Nephron progenitor cell (in vitro differentiated cells): ENCODE results near the gene CLEC20A.

Experiments used
- DNase-seq: peaks from one replicate; pipeline ENCODE4 v3.0.0; 2021
- H3K27ac Mint-ChIP-seq: 2 replicates; pipeline ENCODE4 v1.8.0; 2021; ENCODE audit warnings: mild to moderate bottlenecking, moderate library complexity, mixed read lengths
- H3K27me3 Mint-ChIP-seq: 2 replicates; pipeline ENCODE4 v1.8.0; 2021; ENCODE audit warnings: mild to moderate bottlenecking, low read depth, mixed read lengths; ENCODE audit not compliant: poor library complexity
- H3K36me3 Mint-ChIP-seq: 2 replicates; pipeline ENCODE4 v1.8.0; 2021; ENCODE audit warnings: low read depth, mixed read lengths
- H3K4me1 Mint-ChIP-seq: 2 replicates; pipeline ENCODE4 v1.8.0; 2021; ENCODE audit warnings: mixed read lengths
- H3K4me3 Mint-ChIP-seq: 2 replicates; pipeline ENCODE4 v1.8.0; 2021; ENCODE audit warnings: mild to moderate bottlenecking, moderate library complexity, mixed read lengths
- H3K9me3 Mint-ChIP-seq: 2 replicates; pipeline ENCODE4 v1.8.0; 2021; ENCODE audit warnings: mild to moderate bottlenecking, moderate library complexity, mixed read lengths
- TF ChIP-seq, protein P1 (sequence below): fragments of 200-600 bp; sonication (generic); IDR thresholded peaks from 2 replicates; pipeline ENCODE4 v1.5.0; 2021; ENCODE audit warnings: antibody characterized with exemption

CLEC20A gene

GRCh38 chr1:178528228-178528952 lies 31.6 kb upstream of the CLEC20A start:
- Mint-ChIP-seq H3K27ac (no peak overlapping the region), H3K9me3 (no peaks in the 10 kb centered on the region), H3K36me3 (no peaks in the 10 kb centered on the region), H3K4me3 (no peak overlapping the region), H3K4me1 (peaks cover 21% of the 10 kb centered on the region), H3K27me3 (peaks cover 3% of the 10 kb centered on the region)
- TF ChIP-seq, protein P1, sequence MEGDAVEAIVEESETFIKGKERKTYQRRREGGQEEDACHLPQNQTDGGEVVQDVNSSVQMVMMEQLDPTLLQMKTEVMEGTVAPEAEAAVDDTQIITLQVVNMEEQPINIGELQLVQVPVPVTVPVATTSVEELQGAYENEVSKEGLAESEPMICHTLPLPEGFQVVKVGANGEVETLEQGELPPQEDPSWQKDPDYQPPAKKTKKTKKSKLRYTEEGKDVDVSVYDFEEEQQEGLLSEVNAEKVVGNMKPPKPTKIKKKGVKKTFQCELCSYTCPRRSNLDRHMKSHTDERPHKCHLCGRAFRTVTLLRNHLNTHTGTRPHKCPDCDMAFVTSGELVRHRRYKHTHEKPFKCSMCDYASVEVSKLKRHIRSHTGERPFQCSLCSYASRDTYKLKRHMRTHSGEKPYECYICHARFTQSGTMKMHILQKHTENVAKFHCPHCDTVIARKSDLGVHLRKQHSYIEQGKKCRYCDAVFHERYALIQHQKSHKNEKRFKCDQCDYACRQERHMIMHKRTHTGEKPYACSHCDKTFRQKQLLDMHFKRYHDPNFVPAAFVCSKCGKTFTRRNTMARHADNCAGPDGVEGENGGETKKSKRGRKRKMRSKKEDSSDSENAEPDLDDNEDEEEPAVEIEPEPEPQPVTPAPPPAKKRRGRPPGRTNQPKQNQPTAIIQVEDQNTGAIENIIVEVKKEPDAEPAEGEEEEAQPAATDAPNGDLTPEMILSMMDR, result no peak
- DNase-seq, result no peak

DNA sequence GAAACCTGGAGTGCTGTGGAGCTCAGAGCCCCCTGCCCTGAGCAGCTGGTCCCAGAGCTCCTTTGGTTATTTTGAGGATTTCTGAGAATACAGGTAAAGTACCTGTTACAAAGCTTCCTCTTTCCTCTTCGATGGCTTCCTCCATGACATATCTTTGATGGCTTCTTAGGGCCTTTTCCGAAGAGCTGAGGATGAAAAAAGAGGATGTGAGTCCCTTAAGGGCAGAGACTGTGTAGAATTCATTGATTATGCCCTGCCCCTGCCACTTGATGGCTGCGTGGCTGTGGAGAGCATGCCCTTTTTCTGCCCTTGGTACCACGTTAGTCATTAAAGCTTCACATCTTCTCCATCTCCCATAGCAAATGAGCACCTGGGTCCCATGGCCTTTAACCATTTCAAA lies 30.4 kb upstream of the CLEC20A start:
- H3K4me3 Mint-ChIP-seq, result no peak overlapping the region
- H3K27me3 Mint-ChIP-seq, result peaks cover 3% of the 10 kb centered on the region
- no peaks in the 10 kb centered on the region for H3K9me3 Mint-ChIP-seq
- TF ChIP-seq, protein P1, result no peak
- no peaks in the 10 kb centered on the region for H3K36me3 Mint-ChIP-seq
- H3K4me1 Mint-ChIP-seq, result peaks cover 15% of the 10 kb centered on the region
- no peak for DNase-seq
- H3K27ac Mint-ChIP-seq, result no peak overlapping the region

GRCh38 chr1:178521241-178521640 lies 24.5 kb upstream of the CLEC20A start:
- TF ChIP-seq, protein P1, result no peak
- peaks cover 6% of the 10 kb centered on the region for H3K4me1 Mint-ChIP-seq
- H3K9me3 Mint-ChIP-seq, result no peaks in the 10 kb centered on the region
- no peak overlapping the region for H3K27ac Mint-ChIP-seq
- no peak overlapping the region for H3K4me3 Mint-ChIP-seq
- H3K27me3 Mint-ChIP-seq, result peaks cover 3% of the 10 kb centered on the region
- no peaks in the 10 kb centered on the region for H3K36me3 Mint-ChIP-seq
- no peak for DNase-seq

DNA sequence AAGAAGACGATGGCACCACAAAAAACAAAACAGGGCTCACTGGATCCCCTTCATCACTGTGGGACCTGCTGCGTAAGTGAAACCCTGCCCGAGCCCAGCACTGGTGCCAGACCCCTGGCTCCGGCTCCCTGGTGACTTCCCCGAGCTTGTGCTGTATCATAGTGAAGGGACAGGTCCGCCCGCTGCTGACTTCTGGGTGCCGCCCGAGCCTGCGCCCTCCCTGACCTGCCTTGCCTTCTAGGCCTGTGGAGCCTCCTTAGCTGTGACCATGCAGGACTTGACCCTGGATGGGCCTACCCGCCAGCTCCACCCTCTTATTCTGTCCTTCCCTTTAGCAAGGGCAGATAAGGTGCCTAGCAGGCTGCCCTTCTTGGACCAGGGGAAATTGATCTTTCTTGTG lies 24.0 kb upstream of the CLEC20A start:
- TF ChIP-seq, protein P1, result no peak
- H3K36me3 Mint-ChIP-seq, result no peaks in the 10 kb centered on the region
- no peak for DNase-seq
- no peak overlapping the region for H3K4me3 Mint-ChIP-seq
- peaks cover 6% of the 10 kb centered on the region for H3K4me1 Mint-ChIP-seq
- H3K9me3 Mint-ChIP-seq, result no peaks in the 10 kb centered on the region
- H3K27ac Mint-ChIP-seq, result no peak overlapping the region
- H3K27me3 Mint-ChIP-seq, result peaks cover 3% of the 10 kb centered on the region

DNA sequence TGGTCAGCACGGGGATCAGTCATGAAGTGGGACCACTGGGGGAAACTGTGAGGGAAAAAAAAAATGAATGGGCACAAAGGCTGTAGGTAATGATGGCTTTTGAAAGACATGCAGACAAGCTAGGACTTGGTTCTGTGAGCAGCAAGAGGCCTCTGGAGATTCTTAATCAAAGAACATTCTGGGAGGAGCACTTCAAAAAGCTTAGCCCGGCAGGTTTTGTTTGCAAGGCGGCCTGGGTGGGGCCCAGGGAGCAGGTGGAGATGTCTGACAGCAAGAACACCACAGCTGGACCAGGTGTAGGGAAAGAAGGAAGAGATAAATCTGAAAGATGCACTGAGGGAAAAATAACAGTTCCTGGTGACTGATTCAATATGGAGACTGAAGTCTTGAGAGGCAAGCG lies 22.1 kb upstream of the CLEC20A start:
- TF ChIP-seq, protein P1, result no peak
- peaks cover 3% of the 10 kb centered on the region for H3K27me3 Mint-ChIP-seq
- no peak overlapping the region for H3K27ac Mint-ChIP-seq
- peaks cover 5% of the 10 kb centered on the region for H3K4me1 Mint-ChIP-seq
- H3K9me3 Mint-ChIP-seq, result no peaks in the 10 kb centered on the region
- no peaks in the 10 kb centered on the region for H3K36me3 Mint-ChIP-seq
- DNase-seq, result no peak
- no peak overlapping the region for H3K4me3 Mint-ChIP-seq

DNA sequence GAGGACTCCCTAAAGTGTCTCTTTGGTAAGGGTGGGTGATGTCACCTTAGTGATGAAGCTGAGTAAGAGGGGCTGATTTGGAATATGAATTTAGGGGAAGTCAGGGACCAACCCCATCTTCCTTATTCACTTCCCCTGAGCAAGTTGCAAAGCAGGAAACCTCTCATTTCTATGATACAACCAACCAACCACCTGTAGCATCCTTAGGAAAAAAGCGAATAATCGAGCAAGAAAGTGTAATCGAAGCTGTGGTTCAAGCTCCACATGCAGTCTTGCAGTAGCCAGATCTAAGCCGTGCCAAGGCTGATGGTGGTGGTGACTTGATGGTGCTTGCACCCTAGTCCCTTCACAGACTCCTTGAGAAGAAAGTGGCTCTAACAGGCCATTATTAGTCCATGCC lies 19.3 kb upstream of the CLEC20A start:
- no peak for DNase-seq
- Mint-ChIP-seq H3K27me3 (peaks cover 3% of the 10 kb centered on the region), H3K36me3 (no peaks in the 10 kb centered on the region), H3K4me1 (peaks cover 10% of the 10 kb centered on the region), H3K9me3 (no peaks in the 10 kb centered on the region), H3K27ac (no peak overlapping the region), H3K4me3 (no peak overlapping the region)
- TF ChIP-seq, protein P1, result no peak
